Endodermal cell (in vitro differentiated cells): ENCODE results near the gene LPAR6. TPM values are rescaled to one million over a fixed set of nuclear protein-coding genes. Genes with fewer than 3 reads are reported as not detected.
"Not testable (repeated sequence)": the region's sequence is repeated elsewhere in the genome, so short reads cannot be mapped to it uniquely, and the experiment has no call there.

Experiments used
- DNase-seq: peaks from one replicate; pipeline ENCODE4 v3.0.0-alpha.2; 2017
- H3K27ac ChIP-seq: 2 replicates; pipeline ENCODE4 v1.5.1; 2013; ENCODE audit warnings: mild to moderate bottlenecking, low read depth, low read length, moderate library complexity
- H3K27me3 ChIP-seq: 2 replicates; pipeline ENCODE4 v1.6.1; 2013; ENCODE audit warnings: mild to moderate bottlenecking, low read length, moderate library complexity; ENCODE audit not compliant: insufficient read depth, control insufficient read depth, poor library complexity, severe bottlenecking
- H3K36me3 ChIP-seq: 2 replicates; pipeline ENCODE4 v1.7.0; 2013; ENCODE audit warnings: mild to moderate bottlenecking, low read length, moderate library complexity; ENCODE audit not compliant: control insufficient read depth, insufficient read depth
- H3K4me1 ChIP-seq: one replicate; pipeline ENCODE4 v1.7.0; 2013; ENCODE audit warnings: low read length; ENCODE audit not compliant: control insufficient read depth, insufficient read depth
- H3K4me3 ChIP-seq: 2 replicates; pipeline ENCODE4 v1.5.1; 2013; ENCODE audit warnings: mild to moderate bottlenecking, low read length, moderate library complexity
- H3K9ac ChIP-seq: 2 replicates; pipeline ENCODE4 v1.6.1; 2013; ENCODE audit warnings: mild to moderate bottlenecking, low read length, moderate library complexity; ENCODE audit not compliant: poor library complexity, severe bottlenecking; ENCODE audit errors: extremely low read depth
- H3K9me3 ChIP-seq: 2 replicates; pipeline ENCODE4 v1.6.1; 2013; ENCODE audit warnings: mild to moderate bottlenecking, low read length, moderate library complexity; ENCODE audit not compliant: control insufficient read depth
- H3K27ac Mint-ChIP-seq: 2 replicates; pipeline ENCODE4 v1.8.0; 2020; ENCODE audit warnings: mixed read lengths
- H3K27me3 Mint-ChIP-seq: 2 replicates; pipeline ENCODE4 v1.8.0; 2021; ENCODE audit warnings: mild to moderate bottlenecking, mixed read lengths; ENCODE audit not compliant: insufficient read depth
- H3K36me3 Mint-ChIP-seq: 2 replicates; pipeline ENCODE4 v1.8.0; 2020; ENCODE audit warnings: low read depth, mixed read lengths
- H3K4me1 Mint-ChIP-seq: 2 replicates; pipeline ENCODE4 v1.8.0; 2020; ENCODE audit warnings: mixed read lengths
- H3K4me3 Mint-ChIP-seq: 2 replicates; pipeline ENCODE4 v1.8.0; 2020; ENCODE audit warnings: mild to moderate bottlenecking, moderate library complexity, mixed read lengths
- H3K9me3 Mint-ChIP-seq: 2 replicates; pipeline ENCODE4 v1.8.0; 2020; ENCODE audit warnings: mild to moderate bottlenecking, mixed read lengths
- CTCF ChIP-seq: fragments of 200-600 bp; sonication (generic); conservative IDR thresholded peaks from 2 replicates; pipeline ENCODE4 v1.5.0; 2021; ENCODE audit warnings: antibody characterized with exemption, mild to moderate bottlenecking
- WGBS, 2 experiments: methylation state at CpG; one replicate each; pipeline versions ENCODE4 v1.1.5 to v1.1.7; 2013; ENCODE audit warnings: missing lambda C conversion rate in 2 of 2, mixed read lengths in 1 of 2; ENCODE audit not compliant: insufficient coverage in 1 of 2, insufficient read length in 1 of 2; 5-methylcytosine and 5-hydroxymethylcytosine counted together
- total RNA-seq, 2 donors: library from RNA; stranded (reverse); fragmentation: NEBNext Ultra II Directional in 1 of 2; extraction: Animal tissue kit (Norgen Biotek cat#: 25700) in 1 of 2; gene quantifications; 2 replicates in 1 of 2; 3 replicates in 1 of 2; pipeline ENCODE4 v1.2.1, GENCODE V29; 2021

Gene LPAR6
- total RNA-seq, 2 donors from 2014 or later = 2.2 to 4.9 TPM

GRCh38 chr13:48426052-48426451 is 13.1 kb upstream of the LPAR6 start:
- Mint-ChIP-seq H3K27me3 (no peaks in the 10 kb centered on the region), H3K9me3 (peaks cover 8% of the 10 kb centered on the region), H3K36me3 (peaks cover 4% of the 10 kb centered on the region), H3K27ac (no peak overlapping the region), H3K4me3 (no peak overlapping the region), H3K4me1 (no peaks in the 10 kb centered on the region)
- DNase-seq = no peak
- Histone ChIP-seq H3K9me3 (no peaks in the 10 kb centered on the region), H3K27me3 (no peaks in the 10 kb centered on the region), H3K36me3 (no peaks in the 10 kb centered on the region), H3K4me1 (no peaks in the 10 kb centered on the region), H3K4me3 (no peak overlapping the region), H3K27ac (no peak overlapping the region), H3K9ac (no peak overlapping the region)
- no peak for TF ChIP-seq CTCF

GRCh38 chr13:48424212-48424611 is 11.3 kb upstream of the LPAR6 start:
- H3K27me3 ChIP-seq = no peaks in the 10 kb centered on the region
- peaks cover 24% of the 10 kb centered on the region for H3K9me3 Mint-ChIP-seq
- H3K4me1 ChIP-seq = no peaks in the 10 kb centered on the region
- no peak overlapping the region for H3K27ac Mint-ChIP-seq
- no peaks in the 10 kb centered on the region for H3K9me3 ChIP-seq
- H3K4me3 ChIP-seq = no peak overlapping the region
- no peak overlapping the region for H3K27ac ChIP-seq
- no peak for TF ChIP-seq CTCF
- peaks cover 4% of the 10 kb centered on the region for H3K36me3 Mint-ChIP-seq
- no peaks in the 10 kb centered on the region for H3K27me3 Mint-ChIP-seq
- 100% methylated on average over 3 of the region's 3 CpGs; no CpG with 5 or more reads in 1 of the 2 experiments for WGBS, 2 experiments
- no peak overlapping the region for H3K4me3 Mint-ChIP-seq
- DNase-seq = no peak
- no peaks in the 10 kb centered on the region for H3K4me1 Mint-ChIP-seq
- no peaks in the 10 kb centered on the region for H3K36me3 ChIP-seq
- no peak overlapping the region for H3K9ac ChIP-seq

- 80 to 99% methylated on average over 1 to 5 of the region's 5 CpGs for WGBS, 2 experiments
- H3K4me1 ChIP-seq, H3K27ac Mint-ChIP-seq, H3K9me3 ChIP-seq, H3K36me3 ChIP-seq, H3K27me3 Mint-ChIP-seq, H3K27me3 ChIP-seq, H3K4me3 ChIP-seq, H3K4me1 Mint-ChIP-seq, H3K4me3 Mint-ChIP-seq, DNase-seq, H3K9ac ChIP-seq, H3K27ac ChIP-seq: not testable (repeated sequence)
- Mint-ChIP-seq H3K36me3 (peaks cover 15% of the 10 kb centered on the region), H3K9me3 (peaks cover 34% of the 10 kb centered on the region)
Observed at GRCh38 chr13:48422003-48422402, 9.1 kb upstream of the LPAR6 start.

- H3K9ac ChIP-seq = no peak overlapping the region
- no peaks in the 10 kb centered on the region for H3K27me3 ChIP-seq
- no peak for TF ChIP-seq CTCF
- H3K27ac ChIP-seq = no peak overlapping the region
- H3K4me3 Mint-ChIP-seq = no peak overlapping the region
- H3K9me3 Mint-ChIP-seq = peaks cover 25% of the 10 kb centered on the region
- no peak for DNase-seq
- H3K4me1 ChIP-seq = peaks cover 2% of the 10 kb centered on the region
- H3K27me3 Mint-ChIP-seq = no peaks in the 10 kb centered on the region
- no peaks in the 10 kb centered on the region for H3K9me3 ChIP-seq
- H3K36me3 Mint-ChIP-seq = peaks cover 17% of the 10 kb centered on the region
- no peaks in the 10 kb centered on the region for H3K36me3 ChIP-seq
- H3K4me1 Mint-ChIP-seq = peaks cover 13% of the 10 kb centered on the region
- WGBS, 2 experiments = 100% methylated on average over 2 of the region's 2 CpGs; no CpG with 5 or more reads in 1 of the 2 experiments
- H3K4me3 ChIP-seq = no peak overlapping the region
- H3K27ac Mint-ChIP-seq = no peak overlapping the region
Observed at GRCh38 chr13:48415516-48415915, 2.6 kb upstream of the LPAR6 start.
